H1 (cell line): Measurements from ENCODE around the gene SSPN. TPM values are rescaled to one million over a fixed set of nuclear protein-coding genes. Genes with fewer than 3 reads are reported as not detected.

Experiments
- CTCF ChIA-PET: fragments of 300-600 bp; sonication (Branson Sonifier 250); formaldehyde crosslinking; loops from one replicate; lab custom pipeline; 2021; ENCODE audit not compliant: partially characterized antibody; lab: Charles Lee
- POLR2A ChIA-PET: fragments of 300-600 bp; sonication (Branson Sonifier 250); formaldehyde crosslinking; loops from one replicate; lab custom pipeline; 2021; ENCODE audit warnings: inconsistent platforms; ENCODE audit not compliant: partially characterized antibody; lab: Charles Lee
- DNase-seq, 2 experiments: peaks; one replicate each; pipeline versions ENCODE4 v3.0.0 to v3.0.0-alpha.2; 2010 to 2022; ENCODE audit warnings: low spot score in 2 of 2, low read depth in 1 of 2, mixed read lengths in 1 of 2
- FAIRE-seq: peaks from 2 replicates; lab custom pipeline; 2011; peaks lifted over from hg19 to GRCh38; lab: Jason Lieb, UNC
- H2AFZ ChIP-seq: 2 replicates; pipeline ENCODE4 v1.8.1; 2012; ENCODE audit warnings: low read length, inconsistent platforms
- H2AK5ac ChIP-seq: 2 replicates; pipeline ENCODE4 v1.6.1; 2013; ENCODE audit warnings: low read depth, low read length
- H2BK120ac ChIP-seq: replicated peaks from 2 replicates; pipeline ENCODE3; 2013; ENCODE audit warnings: low read depth, low read length, inconsistent platforms
- H2BK12ac ChIP-seq: 2 replicates; pipeline ENCODE4 v1.6.1; 2013; ENCODE audit warnings: low read depth, low read length
- H2BK15ac ChIP-seq: 2 replicates; pipeline ENCODE4 v1.6.1; 2013; ENCODE audit warnings: low read length
- H2BK20ac ChIP-seq: 2 replicates; pipeline ENCODE4 v1.6.1; 2013; ENCODE audit warnings: low read length
- H2BK5ac ChIP-seq: 2 replicates; pipeline ENCODE4 v1.6.1; 2013; ENCODE audit warnings: low read depth, low read length
- H3K14ac ChIP-seq: 2 replicates; pipeline ENCODE4 v1.6.1; 2013; ENCODE audit warnings: inconsistent platforms; ENCODE audit not compliant: insufficient read length
- H3K18ac ChIP-seq: 2 replicates; pipeline ENCODE4 v1.6.1; 2013; ENCODE audit warnings: low read length; ENCODE audit errors: extremely low read depth
- H3K23ac ChIP-seq: 2 replicates; pipeline ENCODE4 v1.6.1; 2013; ENCODE audit warnings: inconsistent platforms; ENCODE audit not compliant: insufficient read length
- H3K23me2 ChIP-seq: 2 replicates; pipeline ENCODE4 v1.6.1; 2013; ENCODE audit warnings: low read depth, low read length
- H3K27ac ChIP-seq: 2 replicates; pipeline ENCODE4 v1.6.1; 2011; ENCODE audit warnings: low read depth, low read length, inconsistent platforms
- H3K27me3 ChIP-seq, 4 experiments: replicated peaks in 1 of 4; 1 replicate in 1 of 4; 2 replicates in 3 of 4; pipeline versions ENCODE4 v1.6.1 to v1.8.1; 2011 to 2013; ENCODE audit warnings: low read length in 3 of 4, mild to moderate bottlenecking in 3 of 4, inconsistent platforms in 2 of 4, mixed read lengths in 2 of 4, moderate library complexity in 1 of 4; ENCODE audit not compliant: control insufficient read depth in 3 of 4, insufficient read depth in 3 of 4; ENCODE audit errors: extremely low read depth in 1 of 4
- H3K36me3 ChIP-seq, 4 experiments: 2 replicates each; pipeline versions ENCODE4 v1.6.1 to v1.8.1; 2011 to 2013; ENCODE audit warnings: mild to moderate bottlenecking in 4 of 4, low read length in 3 of 4, moderate library complexity in 2 of 4, control low read depth in 1 of 4, inconsistent platforms in 1 of 4; ENCODE audit not compliant: insufficient read depth in 4 of 4, control insufficient read depth in 2 of 4
- H3K4ac ChIP-seq: replicated peaks from 2 replicates; pipeline ENCODE3; 2013; ENCODE audit warnings: low read length, low read depth, mixed read lengths, inconsistent platforms; ENCODE audit not compliant: insufficient read length
- H3K4me1 ChIP-seq, 4 experiments: replicated peaks in 1 of 4; 1 replicate in 1 of 4; 2 replicates in 3 of 4; pipeline versions ENCODE4 v1.6.1 to v1.8.1; 2011 to 2013; ENCODE audit warnings: low read length in 3 of 4, inconsistent platforms in 2 of 4, mixed read lengths in 1 of 4; ENCODE audit not compliant: insufficient read depth in 4 of 4, control insufficient read depth in 3 of 4
- H3K4me2 ChIP-seq, 2 experiments: 2 replicates each; pipeline versions ENCODE4 v1.6.1 to v1.8.1; 2011 to 2013; ENCODE audit warnings: low read depth in 2 of 2, low read length in 2 of 2, control low read depth in 1 of 2, inconsistent platforms in 1 of 2, mild to moderate bottlenecking in 1 of 2; ENCODE audit not compliant: insufficient read depth in 1 of 2
- H3K4me3 ChIP-seq, 4 experiments: fragments of 200-600, 300-600 bp in 1 of 4; sonication (generic), shearing (Covaris generic), sonication (Bioruptor Twin) in 1 of 4; 2 replicates each; pipeline versions ENCODE4 v1.5.1 to v1.8.1; 2011 to 2016; ENCODE audit warnings: low read length in 4 of 4, low read depth in 3 of 4, control low read depth in 2 of 4, inconsistent platforms in 2 of 4, mild to moderate bottlenecking in 2 of 4, mixed read lengths in 1 of 4, moderate library complexity in 1 of 4; ENCODE audit not compliant: insufficient read depth in 2 of 4; ENCODE audit errors: extremely low read depth in 1 of 4
- H3K56ac ChIP-seq: replicated peaks from 2 replicates; pipeline ENCODE3; 2013; ENCODE audit warnings: low read depth, mild to moderate bottlenecking, mixed read lengths, low read length, inconsistent platforms; ENCODE audit not compliant: insufficient read length
- H3K79me1 ChIP-seq: 2 replicates; pipeline ENCODE4 v1.6.1; 2013; ENCODE audit warnings: low read depth, low read length, control low read depth
- H3K79me2 ChIP-seq, 2 experiments: 2 replicates each; pipeline versions ENCODE4 v1.6.1 to v1.8.1; 2012 to 2013; ENCODE audit warnings: low read length in 2 of 2, mild to moderate bottlenecking in 2 of 2, inconsistent platforms in 1 of 2; ENCODE audit not compliant: insufficient read depth in 2 of 2, control insufficient read depth in 1 of 2
- H3K9ac ChIP-seq, 4 experiments: replicated peaks in 1 of 4; 1 replicate in 1 of 4; 2 replicates in 3 of 4; pipeline versions ENCODE4 v1.6.1 to v1.8.1; 2011 to 2013; ENCODE audit warnings: low read depth in 3 of 4, low read length in 3 of 4, control low read depth in 2 of 4, mild to moderate bottlenecking in 2 of 4, moderate library complexity in 2 of 4, inconsistent platforms in 1 of 4; ENCODE audit errors: extremely low read depth in 1 of 4
- H3K9me3 ChIP-seq, 2 experiments: 2 replicates each; pipeline versions ENCODE4 v1.6.1 to v1.8.1; 2012 to 2013; ENCODE audit warnings: mild to moderate bottlenecking in 2 of 2, moderate library complexity in 2 of 2, control low read depth in 1 of 2, inconsistent platforms in 1 of 2, low read depth in 1 of 2, low read length in 1 of 2, mixed read lengths in 1 of 2; ENCODE audit not compliant: insufficient read depth in 2 of 2
- H4K20me1 ChIP-seq, 2 experiments: replicated peaks in 1 of 2; 2 replicates each; pipeline versions ENCODE3 to v1.8.1; 2011 to 2013; ENCODE audit warnings: inconsistent platforms in 2 of 2, low read length in 2 of 2, mild to moderate bottlenecking in 1 of 2; ENCODE audit not compliant: insufficient read depth in 2 of 2, control insufficient read depth in 1 of 2
- H4K5ac ChIP-seq: 2 replicates; pipeline ENCODE4 v1.6.1; 2013; ENCODE audit warnings: low read length, low read depth, mixed read lengths, inconsistent platforms; ENCODE audit not compliant: insufficient read length
- H4K8ac ChIP-seq: 2 replicates; pipeline ENCODE4 v1.8.0; 2013; ENCODE audit warnings: mild to moderate bottlenecking, moderate library complexity, low read length, inconsistent platforms; ENCODE audit not compliant: insufficient read depth; ENCODE audit errors: extremely low read depth
- H4K91ac ChIP-seq: replicated peaks from 2 replicates; pipeline ENCODE3; 2013; ENCODE audit warnings: low read length, mixed read lengths, inconsistent platforms; ENCODE audit not compliant: insufficient read length
- ASH2L ChIP-seq: fragments of 200-600, 300-600 bp; sonication (generic); IDR thresholded peaks from one replicate; pipeline ENCODE4 v1.7.1; 2017; ENCODE audit warnings: low read length
- CBX8 ChIP-seq: fragments of 300-800, 300-1000 bp; sonication (generic); IDR thresholded peaks from 2 replicates; pipeline ENCODE4 v1.7.1; 2016; ENCODE audit warnings: low read depth, low read length, borderline replicate concordance
- EP300 ChIP-seq, 2 experiments: IDR thresholded peaks; 1 replicate in 1 of 2; 2 replicates in 1 of 2; pipeline ENCODE4 v1.6.1; 2011 to 2012; ENCODE audit warnings: low read depth in 2 of 2, low read length in 2 of 2, mild to moderate bottlenecking in 2 of 2, borderline replicate concordance in 1 of 2, inconsistent platforms in 1 of 2, moderate library complexity in 1 of 2
- SAP30 ChIP-seq: fragments of 300-600 bp; sonication (generic); IDR thresholded peaks from 2 replicates; pipeline ENCODE4 v1.7.1; 2012; ENCODE audit warnings: low read length, moderate library complexity, mild to moderate bottlenecking, inconsistent platforms; ENCODE audit not compliant: insufficient read depth, insufficient replicate concordance
- YY1 ChIP-seq: IDR thresholded peaks from 2 replicates; pipeline ENCODE4 v1.6.1; 2011; ENCODE audit warnings: low read depth, mild to moderate bottlenecking, low read length
- WGBS, 2 experiments: shearing (Covaris generic) in 1 of 2; methylation state at CpG; one replicate each; pipeline versions ENCODE4 v1.1.6 to v1.1.7; 2013 to 2015; ENCODE audit warnings: low lambda C conversion rate in 2 of 2, mixed read lengths in 2 of 2, inconsistent platforms in 1 of 2, low coverage in 1 of 2, missing lambda C conversion rate in 1 of 2; ENCODE audit not compliant: insufficient replicate concordance in 2 of 2, insufficient coverage in 1 of 2, insufficient read length in 1 of 2; ENCODE audit errors: extremely low coverage in 1 of 2, missing lambda C conversion rate in 1 of 2; 5-methylcytosine and 5-hydroxymethylcytosine counted together
- polyA plus RNA-seq, 7 experiments: library from polyadenylated mRNA; depleted of rRNA in 3 of 7; stranded (reverse) in 5 of 7; unstranded in 2 of 7; fragments of >200 nt in 5 of 7; fragments of 200-250 nt in 2 of 7; gene quantifications; 1 replicate in 5 of 7; 2 replicates in 1 of 7; 4 replicates in 1 of 7; pipeline versions ENCODE4 v1.2.1 to v1.2.3, GENCODE V29; 2011 to 2013; ENCODE audit warnings: missing spikeins in 2 of 7, mixed read lengths in 2 of 7
- total RNA-seq: library from RNA; stranded (reverse); fragmentation: NEBNext Ultra II Directional; extraction: Animal tissue kit (Norgen Biotek cat#: 25700); gene quantifications from 2 replicates; pipeline ENCODE4 v1.2.1, GENCODE V29; 2021

The SSPN gene
- total and polyA plus RNA-seq, 2 of the 8 experiments (the other 6 are each of a cell fraction or from before 2014, with no cell fraction given), result 0.86 to 1.8 TPM

- ChIA-PET POLR2A (no interaction called here), CTCF (no interaction called here)
- TF ChIP-seq EP300 (IDR thresholded peaks at IDR 0.05; ENCODE audit: borderline replicate concordance in 1 of 2, low read depth in 2 of 2, low read length in 2 of 2), result no peak
- TF ChIP-seq YY1, result no peak
- TF ChIP-seq SAP30, result no peak
- TF ChIP-seq CBX8, result no peak
- no peak for TF ChIP-seq ASH2L
- no peaks in the 10 kb centered on the region for H4K20me1 ChIP-seq
- H2BK20ac ChIP-seq, result no peak overlapping the region
- no peak overlapping the region for H3K4ac ChIP-seq
- H3K36me3 ChIP-seq, result no peaks in the 10 kb centered on the region
- no peak overlapping the region for H4K91ac ChIP-seq
- no peak overlapping the region; the same call in 1 of the 2 replicates for H2BK12ac ChIP-seq
- 86% methylated on average over 2 of the region's 2 CpGs; no CpG with 5 or more reads in 1 of the 2 experiments for WGBS, 2 experiments
- H2BK120ac ChIP-seq, result no peak overlapping the region
- H3K56ac ChIP-seq, result no peak overlapping the region
- no peak overlapping the region for H3K4me3 ChIP-seq
- no peak overlapping the region for H3K27ac ChIP-seq
- H2BK5ac ChIP-seq, result no peak overlapping the region
- no peak overlapping the region for H3K23ac ChIP-seq
- no peak overlapping the region for H2AK5ac ChIP-seq
- H3K27me3 ChIP-seq, result no peaks in the 10 kb centered on the region
- H3K4me2 ChIP-seq, result no peak overlapping the region
- H3K23me2 ChIP-seq, result no peaks in the 10 kb centered on the region
- peaks cover 0 to 4% (median 3%) of the 10 kb centered on the region in 4 experiments; a peak in 2 of 7 replicates for H3K4me1 ChIP-seq
- H3K9ac ChIP-seq, result no peak overlapping the region
- no peak overlapping the region for H4K8ac ChIP-seq
- FAIRE-seq, result no peak
- no peak for DNase-seq
- H3K9me3 ChIP-seq, result no peaks in the 10 kb centered on the region
- H2BK15ac ChIP-seq, result no peak overlapping the region
- no peak overlapping the region for H2AFZ ChIP-seq
- H3K79me2 ChIP-seq, result no peaks in the 10 kb centered on the region
- H4K5ac ChIP-seq, result no peak overlapping the region
- no peaks in the 10 kb centered on the region for H3K79me1 ChIP-seq
- no peak overlapping the region for H3K18ac ChIP-seq
- no peak overlapping the region for H3K14ac ChIP-seq
Measured at GRCh38 chr12:26188641-26189040, 6.7 kb upstream of the SSPN start.
